ENCODE measurements around the gene MRPS9. TPM values are rescaled to one million over a fixed set of nuclear protein-coding genes. Genes with fewer than 3 reads are reported as not detected.

The MRPS9 gene
- total RNA-seq, 1 donor from 2014 or later = 34.7 TPM

- Histone ChIP-seq H3K4me3 (ENCODE audit: low read depth, low read length) (no peak overlapping the region), H3K36me3 (ENCODE audit: control insufficient read depth, insufficient read depth, low read length) (no peaks in the 10 kb centered on the region), H3K27me3 (ENCODE audit: control insufficient read depth, insufficient read depth, low read length) (no peaks in the 10 kb centered on the region)
- TF ChIP-seq CTCF (IDR thresholded peaks at IDR 0.05; ENCODE audit: insufficient read depth, low read length, poor library complexity, severe bottlenecking) = no peak
- DNase-seq (ENCODE audit: low read depth) = no peak
These were observed 97.6 kb downstream of the MRPS9 start for GRCh38 chr2:105135436-105135835.

GRCh38 chr2:105136394-105136793 lies 98.5 kb downstream of the MRPS9 start:
- Histone ChIP-seq H3K4me3 (ENCODE audit: low read depth, low read length) (no peak overlapping the region), H3K27me3 (ENCODE audit: control insufficient read depth, insufficient read depth, low read length) (no peaks in the 10 kb centered on the region), H3K36me3 (ENCODE audit: control insufficient read depth, insufficient read depth, low read length) (no peaks in the 10 kb centered on the region)
- TF ChIP-seq CTCF (IDR thresholded peaks at IDR 0.05; ENCODE audit: insufficient read depth, low read length, poor library complexity, severe bottlenecking) = no peak
- DNase-seq (ENCODE audit: low read depth) = no peak

- Histone ChIP-seq H3K36me3 (ENCODE audit: control insufficient read depth, insufficient read depth, low read length) (no peaks in the 10 kb centered on the region), H3K4me3 (ENCODE audit: low read depth, low read length) (no peak overlapping the region), H3K27me3 (ENCODE audit: control insufficient read depth, insufficient read depth, low read length) (no peaks in the 10 kb centered on the region)
- DNase-seq (ENCODE audit: low read depth) = no peak
- TF ChIP-seq CTCF (IDR thresholded peaks at IDR 0.05; ENCODE audit: insufficient read depth, low read length, poor library complexity, severe bottlenecking) = no peak
These were observed 100.8 kb downstream of the MRPS9 start for GRCh38 chr2:105138643-105139042.

GRCh38 chr2:105139556-105140239 lies 101.8 kb downstream of the MRPS9 start:
- DNase-seq (ENCODE audit: low read depth) = no peak
- TF ChIP-seq CTCF (IDR thresholded peaks at IDR 0.05; ENCODE audit: insufficient read depth, low read length, poor library complexity, severe bottlenecking) = no peak
- peaks cover 3% of the 10 kb centered on the region for H3K27me3 ChIP-seq (ENCODE audit: control insufficient read depth, insufficient read depth, low read length)

GRCh38 chr2:105140240-105140568 lies 102.3 kb downstream of the MRPS9 start:
- TF ChIP-seq CTCF (IDR thresholded peaks at IDR 0.05; ENCODE audit: insufficient read depth, low read length, poor library complexity, severe bottlenecking) = no peak
- Histone ChIP-seq H3K36me3 (ENCODE audit: control insufficient read depth, insufficient read depth, low read length) (no peaks in the 10 kb centered on the region), H3K27me3 (ENCODE audit: control insufficient read depth, insufficient read depth, low read length) (peaks cover 3% of the 10 kb centered on the region), H3K4me3 (ENCODE audit: low read depth, low read length) (no peak overlapping the region)
- DNase-seq (ENCODE audit: low read depth) = no peak

More at GRCh38 chr2:105139556-105140239, 101.8 kb downstream of the MRPS9 start:
- Histone ChIP-seq H3K36me3 (ENCODE audit: control insufficient read depth, insufficient read depth, low read length) (no peaks in the 10 kb centered on the region), H3K4me3 (ENCODE audit: low read depth, low read length) (no peak overlapping the region)

GRCh38 chr2:105141099-105141614 lies 103.3 kb downstream of the MRPS9 start:
- Histone ChIP-seq H3K4me3 (ENCODE audit: low read depth, low read length) (no peak overlapping the region), H3K36me3 (ENCODE audit: control insufficient read depth, insufficient read depth, low read length) (no peaks in the 10 kb centered on the region), H3K27me3 (ENCODE audit: control insufficient read depth, insufficient read depth, low read length) (peaks cover 3% of the 10 kb centered on the region)
- no peak for TF ChIP-seq CTCF (IDR thresholded peaks at IDR 0.05; ENCODE audit: insufficient read depth, low read length, poor library complexity, severe bottlenecking)
- no peak for DNase-seq (ENCODE audit: low read depth)

Data from kidney epithelial cell (primary cell).